A549 (cell line): Measurements from ENCODE around the gene SLC25A17. TPM values are rescaled to one million over a fixed set of nuclear protein-coding genes. Genes with fewer than 3 reads are reported as not detected.

Experiments used
- ATAC-seq, 2 experiments: fragments of 200-7000 bp in 1 of 2; fragments of >200 bp in 1 of 2; cut with Nextera tagmentation in 1 of 2; cut with Tn5 transposase in 1 of 2; 3 replicates each; pipeline versions ENCODE4 v1.8.0 to v1.9.1; 2018 to 2020; ENCODE audit warnings: mild to moderate bottlenecking in 1 of 2, moderate library complexity in 1 of 2
- CTCF ChIA-PET: fragments of 300-600 bp; sonication (Branson Sonifier 250); formaldehyde crosslinking; extraction: SDS; loops from one replicate; lab custom pipeline; 2021; ENCODE audit warnings: antibody characterized with exemption, inconsistent platforms; lab: Yijun Ruan, JAX
- POLR2A ChIA-PET: fragments of 350-600 bp; formaldehyde crosslinking; extraction: SDS; loops from one replicate; lab custom pipeline; 2021; ENCODE audit warnings: antibody characterized with exemption, inconsistent platforms; lab: Yijun Ruan, JAX
- DNase-seq, 2 experiments: peaks; one replicate each; pipeline versions ENCODE4 v3.0.0 to v3.0.0-alpha.2; 2011 to 2016; ENCODE audit warnings: low read depth in 1 of 2, low spot score in 1 of 2
- FAIRE-seq: peaks from 2 replicates; lab custom pipeline; 2011; peaks lifted over from hg19 to GRCh38; lab: Jason Lieb, UNC
- H3K27ac ChIP-seq, 2 experiments: fragments of >200 bp; sonication (Bioruptor Twin); formaldehyde crosslinking; 3 replicates each; pipeline ENCODE4 v1.5.1; 2016 to 2017
- H3K4me1 ChIP-seq: fragments of >200 bp; sonication (Bioruptor Twin); formaldehyde crosslinking; 3 replicates; pipeline ENCODE4 v1.6.1; 2016
- H3K4me2 ChIP-seq: fragments of >200 bp; sonication (Bioruptor Twin); formaldehyde crosslinking; 3 replicates; pipeline ENCODE4 v1.6.1; 2016
- H3K4me3 ChIP-seq: fragments of >200 bp; sonication (Bioruptor Twin); formaldehyde crosslinking; 3 replicates; pipeline ENCODE4 v1.5.1; 2016
- H3K9me3 ChIP-seq: fragments of >200 bp; sonication (Bioruptor Twin); formaldehyde crosslinking; 3 replicates; pipeline ENCODE4 v1.6.1; 2016
- CBX8 ChIP-seq: fragments of 200-600 bp; sonication (generic); IDR thresholded peaks from 2 replicates; pipeline ENCODE4 v1.6.1; 2016
- CEBPB ChIP-seq, 2 experiments: fragments of >200 bp in 1 of 2; sonication (Bioruptor Twin) in 1 of 2; formaldehyde crosslinking in 1 of 2; IDR thresholded peaks; 2 replicates each; pipeline ENCODE4 v1.6.1; 2012 to 2016
- E2F6 ChIP-seq: IDR thresholded peaks from 2 replicates; pipeline ENCODE4 v1.6.1; 2012; ENCODE audit warnings: low read depth, borderline replicate concordance
- FOSB ChIP-seq: fragments of 250-450 bp; sonication (Bioruptor Pico); IDR thresholded peaks from 2 replicates; pipeline ENCODE4 v1.5.0; 2020; ENCODE audit warnings: mild to moderate bottlenecking, moderate library complexity
- FOXS1 ChIP-seq: fragments of 250-450 bp; sonication (Bioruptor Pico); IDR thresholded peaks from 2 replicates; pipeline ENCODE4 v1.5.0; 2020; ENCODE audit warnings: mild to moderate bottlenecking, moderate library complexity
- HES2 ChIP-seq: fragments of >200 bp; sonication (Bioruptor Twin); formaldehyde crosslinking; IDR thresholded peaks from 2 replicates; pipeline ENCODE4 v1.6.1; 2016
- JUN ChIP-seq, 2 experiments: fragments of >200 bp; sonication (Bioruptor Twin); formaldehyde crosslinking; IDR thresholded peaks; 2 replicates in 1 of 2; 3 replicates in 1 of 2; pipeline ENCODE4 v1.6.1; 2016 to 2017
- JUNB ChIP-seq: fragments of >200 bp; sonication (Bioruptor Twin); formaldehyde crosslinking; IDR thresholded peaks from 2 replicates; pipeline ENCODE4 v1.6.1; 2016
- MAZ ChIP-seq: fragments of 150-350 bp; IDR thresholded peaks from 2 replicates; pipeline ENCODE4 v1.6.1; 2014; ENCODE audit warnings: antibody characterized with exemption, low read depth, low read length, borderline replicate concordance
- NFE2L2 ChIP-seq: fragments of 150-350 bp; conservative IDR thresholded peaks from 2 replicates; pipeline ENCODE4 v1.6.1; 2014; ENCODE audit warnings: low read length
- NPAS2 ChIP-seq: fragments of 250-450 bp; sonication (Bioruptor Pico); IDR thresholded peaks from 2 replicates; pipeline ENCODE4 v1.8.0; 2022; ENCODE audit warnings: mild to moderate bottlenecking, moderate library complexity, borderline replicate concordance
- PHF8 ChIP-seq: fragments of 200-600 bp; sonication (generic); IDR thresholded peaks from 2 replicates; pipeline ENCODE4 v1.6.1; 2016; ENCODE audit warnings: low read depth, mild to moderate bottlenecking, antibody characterized with exemption, moderate library complexity, borderline replicate concordance
- POLR2AphosphoS2 ChIP-seq: conservative IDR thresholded peaks from 2 replicates; pipeline ENCODE4 v1.6.1; 2012; ENCODE audit warnings: low read length, improper control_type of control experiment, inconsistent platforms
- RNF2 ChIP-seq: fragments of 200-600 bp; sonication (generic); IDR thresholded peaks from 2 replicates; pipeline ENCODE4 v1.6.1; 2016; ENCODE audit warnings: low read depth, mild to moderate bottlenecking, antibody characterized with exemption, moderate library complexity, borderline replicate concordance
- ZC3H11A ChIP-seq: fragments of 450-650 bp; IDR thresholded peaks from 2 replicates; pipeline ENCODE4 v1.6.1; 2014; ENCODE audit warnings: antibody characterized with exemption, mild to moderate bottlenecking
- ZNF302 ChIP-seq: fragments of 250-450 bp; sonication (Bioruptor Pico); IDR thresholded peaks from 2 replicates; pipeline ENCODE4 v1.9.0; 2021; ENCODE audit warnings: inconsistent platforms, mild to moderate bottlenecking, moderate library complexity
- WGBS: methylation state at CpG from one replicate; pipeline ENCODE4 v1.1.6; 2017; ENCODE audit errors: missing lambda C conversion rate; 5-methylcytosine and 5-hydroxymethylcytosine counted together
- polyA plus RNA-seq, 4 experiments: library from polyadenylated mRNA; depleted of rRNA in 3 of 4; stranded (reverse); fragments of >200 nt; fragmentation: RNase III in 1 of 4; extraction: RNeasy Plus Mini Kit Qiagen cat#74134 plus additional on column Dnase treatment in 1 of 4; gene quantifications; 2 replicates in 3 of 4; 3 replicates in 1 of 4; pipeline ENCODE4 v1.2.3, GENCODE V29; 2011 to 2017
- TF ChIP-seq, protein P1 (sequence below): fragments of >200 bp; sonication (Bioruptor Twin); formaldehyde crosslinking; IDR thresholded peaks from 3 replicates; pipeline ENCODE4 v1.6.1; 2016
- TF ChIP-seq, protein P2 (sequence below): fragments of 250-450 bp; sonication (Bioruptor Pico); IDR thresholded peaks from 2 replicates; pipeline ENCODE4 v1.5.0; 2021; ENCODE audit warnings: mild to moderate bottlenecking, moderate library complexity, borderline replicate concordance
- TF ChIP-seq, protein P3 (sequence below): fragments of 450-650 bp; IDR thresholded peaks from 2 replicates; pipeline ENCODE4 v1.6.1; 2014; ENCODE audit warnings: antibody characterized with exemption

The SLC25A17 gene
- polyA plus RNA-seq, 2 of the 4 experiments (the other 2 are of a cell fraction) = 19.9 to 33.7 TPM

- Histone ChIP-seq H3K9me3 (no peaks in the 10 kb centered on the region), H3K4me2 (no peak overlapping the region), H3K27ac (no peak overlapping the region), H3K4me1 (no peaks in the 10 kb centered on the region), H3K4me3 (no peak overlapping the region)
- 83% methylated on average over 3 of the region's 3 CpGs for WGBS
- TF ChIP-seq PHF8 = no peak
- no peak for TF ChIP-seq FOSB (CRISPR knock-in tag)
- no peak for TF ChIP-seq JUNB
- TF ChIP-seq E2F6 = no peak
- no peak for TF ChIP-seq CEBPB (IDR thresholded peaks at IDR 0.05)
- TF ChIP-seq NPAS2 (CRISPR knock-in tag) = no peak
- no peak for TF ChIP-seq MAZ
- TF ChIP-seq NFE2L2 = no peak
- TF ChIP-seq FOXS1 = no peak
- no peak for FAIRE-seq
- POLR2A ChIA-PET = no interaction called here
- CTCF ChIA-PET = interaction anchor here (0.6 to 9.1 kb wide), 6 partner anchors 18 to 281 kb away, joined by 3 to 127 read pairs (median 6); no protein-coding TSS in a partner anchor
- no peak for ATAC-seq
- DNase-seq = no peak
These were observed 60.8 kb downstream of the SLC25A17 start for GRCh38 chr22:40758390-40758789.

DNA sequence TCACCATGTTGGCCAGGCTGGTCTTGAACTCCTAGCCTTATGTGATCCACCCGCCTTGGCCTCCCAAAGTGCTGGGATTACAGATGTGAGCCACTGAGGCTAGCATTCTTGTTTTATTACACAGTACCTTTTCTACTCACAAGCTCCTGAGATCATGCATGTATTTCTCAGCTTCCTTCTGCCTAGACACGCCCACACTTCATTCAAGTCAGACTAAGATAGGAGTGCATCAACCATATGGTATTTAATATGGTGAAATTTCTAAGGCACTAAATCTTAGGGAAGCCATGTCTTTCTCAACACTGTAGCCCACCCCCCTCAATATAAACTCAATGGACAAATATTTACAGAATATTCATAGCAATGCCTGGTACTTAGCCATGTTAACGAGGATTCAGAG is 62.1 kb downstream of the SLC25A17 start:
- Histone ChIP-seq H3K4me1 (no peaks in the 10 kb centered on the region), H3K27ac (no peak overlapping the region), H3K9me3 (no peaks in the 10 kb centered on the region), H3K4me3 (no peak overlapping the region), H3K4me2 (no peak overlapping the region)
- no peak for TF ChIP-seq CBX8
- TF ChIP-seq HES2 = no peak
- no peak for TF ChIP-seq ZC3H11A
- TF ChIP-seq, protein P1, sequence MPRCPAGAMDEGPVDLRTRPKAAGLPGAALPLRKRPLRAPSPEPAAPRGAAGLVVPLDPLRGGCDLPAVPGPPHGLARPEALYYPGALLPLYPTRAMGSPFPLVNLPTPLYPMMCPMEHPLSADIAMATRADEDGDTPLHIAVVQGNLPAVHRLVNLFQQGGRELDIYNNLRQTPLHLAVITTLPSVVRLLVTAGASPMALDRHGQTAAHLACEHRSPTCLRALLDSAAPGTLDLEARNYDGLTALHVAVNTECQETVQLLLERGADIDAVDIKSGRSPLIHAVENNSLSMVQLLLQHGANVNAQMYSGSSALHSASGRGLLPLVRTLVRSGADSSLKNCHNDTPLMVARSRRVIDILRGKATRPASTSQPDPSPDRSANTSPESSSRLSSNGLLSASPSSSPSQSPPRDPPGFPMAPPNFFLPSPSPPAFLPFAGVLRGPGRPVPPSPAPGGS = no peak
- WGBS = 99% methylated on average over 3 of the region's 3 CpGs
- ATAC-seq = no peak
- POLR2A ChIA-PET = no interaction called here
- CTCF ChIA-PET = interaction anchor here (0.6 to 9.1 kb wide), 4 partner anchors 10 to 159 kb away, joined by 3 to 127 read pairs (median 4); no protein-coding TSS in a partner anchor
- FAIRE-seq = no peak
- DNase-seq = no peak

DNA sequence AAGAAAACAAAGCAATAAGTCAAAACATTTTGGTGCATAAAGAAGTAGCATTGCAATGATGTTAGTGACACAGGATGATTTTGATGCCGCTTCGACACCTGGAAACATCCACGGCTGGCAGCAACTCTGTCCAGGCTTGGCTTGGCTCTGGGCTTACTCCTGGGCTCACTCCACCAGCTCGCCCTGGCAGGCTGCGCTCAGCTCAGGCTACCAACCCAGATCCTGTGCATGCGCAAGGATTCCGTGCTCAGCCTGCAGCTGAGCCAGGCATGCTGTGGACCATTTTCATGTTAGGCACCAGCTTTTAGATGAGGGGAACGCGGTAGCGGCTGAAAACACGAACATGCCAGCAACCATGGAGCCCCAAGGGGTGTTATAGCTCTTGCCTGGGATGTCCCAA is 66.0 kb downstream of the SLC25A17 start:
- 95% methylated on average over 11 of the region's 11 CpGs for WGBS
- DNase-seq (no peak), ATAC-seq (no peak), FAIRE-seq (no peak)
- Histone ChIP-seq H3K4me2 (no peak overlapping the region), H3K27ac (no peak overlapping the region), H3K9me3 (no peaks in the 10 kb centered on the region), H3K4me3 (no peak overlapping the region), H3K4me1 (no peaks in the 10 kb centered on the region)
- ChIA-PET POLR2A (no interaction called here), CTCF (interaction anchor here (1.0 to 4.5 kb wide), 2 partner anchors 10 to 70 kb away, joined by 3 to 33 read pairs; no protein-coding TSS in a partner anchor)
- TF ChIP-seq JUN (IDR thresholded peaks at IDR 0.05) (no peak), ZNF302 (CRISPR knock-in tag) (no peak), CBX8 (no peak), PHF8 (no peak), FOXS1 (no peak), CEBPB (IDR thresholded peaks at IDR 0.05) (no peak), RNF2 (no peak), POLR2AphosphoS2 (no peak)
- TF ChIP-seq, protein P2, sequence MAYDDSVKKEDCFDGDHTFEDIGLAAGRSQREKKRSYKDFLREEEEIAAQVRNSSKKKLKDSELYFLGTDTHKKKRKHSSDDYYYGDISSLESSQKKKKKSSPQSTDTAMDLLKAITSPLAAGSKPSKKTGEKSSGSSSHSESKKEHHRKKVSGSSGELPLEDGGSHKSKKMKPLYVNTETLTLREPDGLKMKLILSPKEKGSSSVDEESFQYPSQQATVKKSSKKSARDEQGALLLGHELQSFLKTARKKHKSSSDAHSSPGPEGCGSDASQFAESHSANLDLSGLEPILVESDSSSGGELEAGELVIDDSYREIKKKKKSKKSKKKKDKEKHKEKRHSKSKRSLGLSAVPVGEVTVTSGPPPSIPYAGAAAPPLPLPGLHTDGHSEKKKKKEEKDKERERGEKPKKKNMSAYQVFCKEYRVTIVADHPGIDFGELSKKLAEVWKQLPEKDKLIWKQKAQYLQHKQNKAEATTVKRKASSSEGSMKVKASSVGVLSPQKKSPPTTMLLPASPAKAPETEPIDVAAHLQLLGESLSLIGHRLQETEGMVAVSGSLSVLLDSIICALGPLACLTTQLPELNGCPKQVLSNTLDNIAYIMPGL (CRISPR knock-in tag) = no peak
- TF ChIP-seq, protein P3, sequence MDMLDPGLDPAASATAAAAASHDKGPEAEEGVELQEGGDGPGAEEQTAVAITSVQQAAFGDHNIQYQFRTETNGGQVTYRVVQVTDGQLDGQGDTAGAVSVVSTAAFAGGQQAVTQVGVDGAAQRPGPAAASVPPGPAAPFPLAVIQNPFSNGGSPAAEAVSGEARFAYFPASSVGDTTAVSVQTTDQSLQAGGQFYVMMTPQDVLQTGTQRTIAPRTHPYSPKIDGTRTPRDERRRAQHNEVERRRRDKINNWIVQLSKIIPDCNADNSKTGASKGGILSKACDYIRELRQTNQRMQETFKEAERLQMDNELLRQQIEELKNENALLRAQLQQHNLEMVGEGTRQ = no peak
